Measurements from ENCODE around the gene RLBP1. TPM values are rescaled to one million over a fixed set of nuclear protein-coding genes. Genes with fewer than 3 reads are reported as not detected.

Gene RLBP1
- total and polyA plus RNA-seq, 2 of the 13 experiments (the other 11 are each of a cell fraction or from before 2014, with no cell fraction given) = 0.07 TPM; not detected in 1

DNA sequence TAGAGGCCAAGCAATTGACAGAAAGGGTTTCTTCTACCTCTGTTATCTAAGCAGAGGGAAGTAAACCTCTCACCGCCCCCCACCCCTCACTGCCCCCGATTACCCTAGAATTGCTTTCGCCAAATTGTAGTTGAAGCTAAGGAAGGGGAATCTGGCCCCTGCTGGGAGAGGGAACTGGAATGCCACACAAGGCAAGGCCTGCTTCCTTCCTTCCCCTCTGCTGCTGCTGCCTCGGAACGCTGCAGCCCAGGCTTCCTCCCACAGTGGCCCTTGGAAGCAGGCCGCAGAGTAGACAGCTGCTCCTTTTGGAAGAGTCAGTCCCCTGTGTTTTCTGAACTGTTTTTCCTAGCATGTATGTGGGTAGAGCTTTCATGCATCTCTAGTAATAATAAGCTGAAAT is 21.6 kb downstream of the RLBP1 start:
- POLR2A ChIA-PET = no interaction called here
- Histone ChIP-seq H2AFZ (ENCODE audit: low read length) (no peak overlapping the region), H3K36me3 (replicated peaks in 1 of 2; ENCODE audit: control insufficient read depth in 1 of 2, insufficient read depth in 2 of 2, low read length in 2 of 2) (peaks cover 2 to 10% of the 10 kb centered on the region in 2 experiments; a peak in 1 of 5 replicates), H3K9me3 (ENCODE audit: low read length) (no peaks in the 10 kb centered on the region), H3K27ac (ENCODE audit: extremely low read length, insufficient read depth, low read length) (no peak overlapping the region), H3K4me1 (ENCODE audit: insufficient read depth, low read length) (peaks cover 52% of the 10 kb centered on the region), H3K79me2 (ENCODE audit: insufficient read depth, low read length) (no peaks in the 10 kb centered on the region), H3K27me3 (ENCODE audit: control insufficient read depth in 1 of 2, insufficient read depth in 2 of 2, low read length in 2 of 2) (no peaks in the 10 kb centered on the region), H4K20me1 (ENCODE audit: insufficient read depth, low read length) (no peaks in the 10 kb centered on the region), H3K4me2 (ENCODE audit: low read depth, low read length) (no peak overlapping the region), H3K9ac (ENCODE audit: insufficient read depth, low read depth, low read length) (no peak overlapping the region), H3K4me3 (replicated peaks in 1 of 3; ENCODE audit: insufficient read depth in 1 of 3, low read depth in 2 of 3, low read length in 3 of 3) (no peak overlapping the region)
- intact Hi-C loops (cut with micrococcal nuclease; ENCODE audit: unreplicated experiment) (loop anchor here (10.0 kb wide), 1 partner anchor 105 kb away; no protein-coding TSS in a partner anchor), in situ Hi-C loops (cut with HindIII; ENCODE audit: extremely low pct_ligation_motif_present, low pct_unique_long_range_greater_than_20kb) (loop anchor here (10.0 kb wide), 1 partner anchor 95 kb away; no protein-coding TSS in a partner anchor)
- CTCF ChIA-PET (ENCODE audit: low intra/inter-chr PET ratio, low total read pairs) = no interaction called here
- ATAC-seq = no peak
- no peak for FAIRE-seq
- DNase-seq (ENCODE audit: low spot score) = no peak
- no TSS peak for BruUV-seq (replicated peaks)
- TF ChIP-seq ZNF142 (CRISPR knock-in tag; IDR thresholded peaks at IDR 0.05) (no peak), ZNF746 (CRISPR knock-in tag; IDR thresholded peaks at IDR 0.05) (no peak), ARID2 (CRISPR knock-in tag; IDR thresholded peaks at IDR 0.05; ENCODE audit: borderline replicate concordance) (no peak)
- WGBS (ENCODE audit: low lambda C conversion rate) = 96% methylated on average over 6 of the region's 6 CpGs

All from HepG2 (cell line).